Measurements from ENCODE around the gene B3GALT2. TPM values are rescaled to one million over a fixed set of nuclear protein-coding genes. Genes with fewer than 3 reads are reported as not detected.
"Not testable (repeated sequence)": the region's sequence is repeated elsewhere in the genome, so short reads cannot be mapped to it uniquely, and the experiment has no call there.

B3GALT2 gene
- total and polyA plus RNA-seq, 10 of the 15 experiments (the other 5 are each of a cell fraction or from before 2014, with no cell fraction given), result 0.10 to 0.25 (median 0.14) TPM; not detected in 7

DNA sequence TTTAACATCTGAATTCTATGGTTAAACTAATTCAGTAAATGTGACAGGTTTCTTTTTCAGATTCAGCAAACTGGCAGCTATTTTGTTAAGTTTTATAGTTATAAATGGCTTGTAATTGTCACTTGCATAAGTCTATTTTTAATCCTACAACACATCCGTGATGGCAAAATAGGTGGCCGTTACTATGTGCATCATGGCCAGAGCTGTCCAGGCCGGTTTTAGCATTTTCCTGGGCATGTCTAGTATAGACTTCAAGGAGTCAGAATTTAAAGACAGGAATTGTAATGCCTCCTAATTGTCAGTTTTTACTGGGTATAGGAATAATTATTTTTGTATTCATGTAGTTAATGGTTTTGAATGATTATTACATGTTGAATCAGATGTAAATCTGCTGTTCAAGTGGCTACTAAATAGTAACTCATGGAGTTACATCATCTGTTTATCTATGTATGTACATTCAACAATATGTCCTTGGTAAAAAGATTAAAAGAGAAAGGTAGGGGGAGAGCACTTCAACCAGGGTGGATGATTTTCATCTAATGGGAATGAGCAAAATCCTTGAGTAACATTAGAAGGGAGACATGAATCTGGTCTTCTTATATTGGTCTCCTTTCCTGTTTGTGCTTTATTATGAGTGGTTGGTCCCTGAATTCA is 3.2 kb upstream of the B3GALT2 start:
- ChIA-PET SMC1A (ENCODE audit: uncharacterized antibody, unreplicated experiment) (interaction anchor here (0.7 to 1.3 kb wide), 6 partner anchors 9 to 148 kb away, joined by 3 to 4 read pairs (median 3); no protein-coding TSS in a partner anchor), RAD21 (ENCODE audit: unreplicated experiment) (interaction anchor here (1.5 kb wide), 2 partner anchors 12 to 150 kb away, joined by 3 read pairs; no protein-coding TSS in a partner anchor), CTCF (interaction anchor here (1.3 to 2.1 kb wide), 6 partner anchors 8 to 213 kb away, joined by 4 to 13 read pairs (median 7); no protein-coding TSS in a partner anchor), POLR2A (interaction anchor here (0.6 kb wide), 1 partner anchor 33 kb away, joined by 3 read pairs; no protein-coding TSS in a partner anchor)
- H3K9ac ChIP-seq (ENCODE audit: control insufficient read depth, insufficient read depth, low read length), result no peak overlapping the region
- H3K27me3 ChIP-seq (replicated peaks in 1 of 2; ENCODE audit: control insufficient read depth in 2 of 2, insufficient read depth in 2 of 2, low read length in 1 of 2), result no peaks in the 10 kb centered on the region
- DNase-seq (ENCODE audit: low read depth, low spot score), result no peak
- intact Hi-C loops (cut with micrococcal nuclease; ENCODE audit: unreplicated experiment), result loop anchor here (10.0 kb wide), 2 partner anchors 215 to 345 kb away; no protein-coding TSS in a partner anchor
- no peak for ATAC-seq
- no peaks in the 10 kb centered on the region for H3K4me1 ChIP-seq (ENCODE audit: control insufficient read depth, insufficient read depth, low read length)
- no peak overlapping the region for H3K27ac ChIP-seq (ENCODE audit: control insufficient read depth, insufficient read depth)
- H3K79me2 ChIP-seq (ENCODE audit: control insufficient read depth, insufficient read depth, low read length), result peaks cover 23% of the 10 kb centered on the region
- FAIRE-seq, result no peak
- H2AFZ ChIP-seq (ENCODE audit: control insufficient read depth, low read depth, low read length), result no peak overlapping the region
- no peaks in the 10 kb centered on the region for H4K20me1 ChIP-seq (ENCODE audit: control insufficient read depth, insufficient read depth)
- H3K36me3 ChIP-seq (ENCODE audit: control insufficient read depth in 2 of 2, insufficient read depth in 2 of 2, low read length in 1 of 2), result peaks cover 0 to 10% of the 10 kb centered on the region in 2 experiments; a peak in 3 of 4 replicates
- H3K4me2 ChIP-seq (ENCODE audit: control insufficient read depth, insufficient read depth), result no peak overlapping the region
- BruUV-seq (replicated peaks), result no TSS peak
- peaks cover 5% of the 10 kb centered on the region; the same call in 2 of the 3 replicates for H3K9me3 ChIP-seq (replicated peaks; ENCODE audit: control insufficient read depth, insufficient read depth, low read length)
- 99% methylated on average over 3 of the region's 3 CpGs for WGBS (ENCODE audit: insufficient coverage, insufficient replicate concordance, low lambda C conversion rate, missing lambda C conversion rate)
- no peak overlapping the region for H3K4me3 ChIP-seq
- in situ Hi-C loops (cut with MboI), result no loop called here
- TF ChIP-seq TBL1XR1 (IDR thresholded peaks at IDR 0.05; ENCODE audit: low read depth, low read length), result no peak

DNA sequence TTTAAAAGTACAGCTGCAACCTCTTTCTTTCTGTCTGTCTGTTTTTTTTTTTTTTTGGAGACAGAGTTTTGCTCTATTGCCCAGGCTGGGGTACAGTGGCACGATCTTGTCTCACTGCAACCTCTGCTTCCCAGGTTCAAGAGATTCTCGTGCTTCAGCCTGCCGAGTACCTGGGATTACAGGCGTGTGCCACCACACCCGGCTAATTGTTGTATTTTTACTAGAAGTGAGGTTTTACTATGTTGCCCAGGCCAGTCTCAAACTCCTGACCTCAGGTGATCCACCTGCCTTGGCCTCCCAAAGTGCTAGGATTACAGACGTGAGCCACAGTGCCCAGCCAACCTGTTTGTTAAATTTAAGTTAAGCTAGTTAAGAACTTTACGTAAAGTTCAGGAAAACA is 2.5 kb upstream of the B3GALT2 start:
- H3K4me2 ChIP-seq (ENCODE audit: control insufficient read depth, insufficient read depth); H3K9ac ChIP-seq (ENCODE audit: control insufficient read depth, insufficient read depth, low read length); H3K27ac ChIP-seq (ENCODE audit: control insufficient read depth, insufficient read depth); H3K27me3 ChIP-seq (replicated peaks in 1 of 2; ENCODE audit: control insufficient read depth in 2 of 2, insufficient read depth in 2 of 2, low read length in 1 of 2); H3K9me3 ChIP-seq (replicated peaks; ENCODE audit: control insufficient read depth, insufficient read depth, low read length); SMC1A ChIA-PET (ENCODE audit: uncharacterized antibody, unreplicated experiment); H3K4me1 ChIP-seq (ENCODE audit: control insufficient read depth, insufficient read depth, low read length); in situ Hi-C loops (cut with MboI); H3K4me3 ChIP-seq; DNase-seq (ENCODE audit: low read depth, low spot score); CTCF ChIA-PET; H2AFZ ChIP-seq (ENCODE audit: control insufficient read depth, low read depth, low read length); H3K36me3 ChIP-seq (ENCODE audit: control insufficient read depth in 2 of 2, insufficient read depth in 2 of 2, low read length in 1 of 2); H4K20me1 ChIP-seq (ENCODE audit: control insufficient read depth, insufficient read depth); POLR2A ChIA-PET; ATAC-seq; BruUV-seq (replicated peaks); FAIRE-seq: not testable (repeated sequence)
- WGBS (ENCODE audit: insufficient coverage, insufficient replicate concordance, low lambda C conversion rate, missing lambda C conversion rate), result 97% methylated on average over 6 of the region's 7 CpGs
- RAD21 ChIA-PET (ENCODE audit: unreplicated experiment), result interaction anchor here (1.5 kb wide), 1 partner anchor 12 kb away, joined by 3 read pairs; no protein-coding TSS in a partner anchor
- intact Hi-C loops (cut with micrococcal nuclease; ENCODE audit: unreplicated experiment), result loop anchor here (10.0 kb wide), 2 partner anchors 216 to 346 kb away; no protein-coding TSS in a partner anchor
- H3K79me2 ChIP-seq (ENCODE audit: control insufficient read depth, insufficient read depth, low read length), result peaks cover 23% of the 10 kb centered on the region

Measured in GM12878 (cell line).